IPS-18a (cell line): ENCODE results near the gene CDCA3.

Source experiments
- H3K27ac ChIP-seq: one replicate; pipeline ENCODE4 v1.5.1; 2013; ENCODE audit warnings: low read length
- H3K27me3 ChIP-seq: one replicate; pipeline ENCODE4 v1.6.1; 2013; ENCODE audit warnings: mild to moderate bottlenecking, low read length; ENCODE audit not compliant: control insufficient read depth, insufficient read depth
- H3K36me3 ChIP-seq: one replicate; pipeline ENCODE4 v1.6.1; 2013; ENCODE audit warnings: low read depth, low read length; ENCODE audit not compliant: control insufficient read depth
- H3K4me1 ChIP-seq: one replicate; pipeline ENCODE4 v1.6.1; 2013; ENCODE audit warnings: low read depth, low read length; ENCODE audit not compliant: control insufficient read depth
- H3K4me3 ChIP-seq: one replicate; pipeline ENCODE4 v1.5.1; 2013; ENCODE audit warnings: low read length
- H3K9ac ChIP-seq: one replicate; pipeline ENCODE4 v1.6.1; 2013; ENCODE audit warnings: mild to moderate bottlenecking, low read length, moderate library complexity
- H3K9me3 ChIP-seq: one replicate; pipeline ENCODE4 v1.6.1; 2013; ENCODE audit warnings: low read depth, low read length; ENCODE audit not compliant: control insufficient read depth

CDCA3 gene

GRCh38 chr12:6809056-6809455 is 42.0 kb downstream of the CDCA3 start:
- Histone ChIP-seq H3K9ac (no peak overlapping the region), H3K36me3 (no peaks in the 10 kb centered on the region), H3K4me3 (no peak overlapping the region), H3K27me3 (no peaks in the 10 kb centered on the region), H3K27ac (no peak overlapping the region), H3K9me3 (no peaks in the 10 kb centered on the region), H3K4me1 (peaks cover 9% of the 10 kb centered on the region)

GRCh38 chr12:6807170-6807569 is 43.9 kb downstream of the CDCA3 start:
- Histone ChIP-seq H3K9me3 (no peaks in the 10 kb centered on the region), H3K4me1 (peaks cover 9% of the 10 kb centered on the region), H3K4me3 (no peak overlapping the region), H3K27ac (no peak overlapping the region), H3K27me3 (no peaks in the 10 kb centered on the region), H3K36me3 (no peaks in the 10 kb centered on the region), H3K9ac (no peak overlapping the region)

- H3K4me3 ChIP-seq, result no peak overlapping the region
- H3K36me3 ChIP-seq, result no peaks in the 10 kb centered on the region
- no peaks in the 10 kb centered on the region for H3K27me3 ChIP-seq
- H3K4me1 ChIP-seq, result no peaks in the 10 kb centered on the region
- H3K27ac ChIP-seq, result no peak overlapping the region
- no peaks in the 10 kb centered on the region for H3K9me3 ChIP-seq
- H3K9ac ChIP-seq, result no peak overlapping the region
Measured at GRCh38 chr12:6799147-6799546, 51.9 kb downstream of the CDCA3 start.
